ENCODE measurements around the gene MACROD2.
"Not testable (repeated sequence)": the region's sequence is repeated elsewhere in the genome, so short reads cannot be mapped to it uniquely, and the experiment has no call there.

MACROD2 gene

GRCh38 chr20:14981486-14981885 is 986.2 kb downstream of the MACROD2 start:
- DNase-seq, result not testable (repeated sequence)

- DNase-seq, result not testable (repeated sequence)
These were observed 987.0 kb downstream of the MACROD2 start for GRCh38 chr20:14982324-14982723.

GRCh38 chr20:14984305-14984704 is 989.0 kb downstream of the MACROD2 start:
- no peak for DNase-seq

GRCh38 chr20:14984768-14985622 is 989.7 kb downstream of the MACROD2 start:
- no peak for DNase-seq

- DNase-seq, result no peak
These were observed 990.8 kb downstream of the MACROD2 start for GRCh38 chr20:14986026-14986655.

- DNase-seq, result no peak
These were observed 991.3 kb downstream of the MACROD2 start for GRCh38 chr20:14986656-14987055.

GRCh38 chr20:14989535-14990290 is 994.4 kb downstream of the MACROD2 start:
- no peak for DNase-seq

GRCh38 chr20:14991023-14991422 is 995.7 kb downstream of the MACROD2 start:
- no peak for DNase-seq

- DNase-seq, result no peak
These were observed 996.8 kb downstream of the MACROD2 start for GRCh38 chr20:14992153-14992552.

- DNase-seq, result no peak
These were observed 997.6 kb downstream of the MACROD2 start for GRCh38 chr20:14992961-14993360.

GRCh38 chr20:14996883-14997672 is 1001.8 kb downstream of the MACROD2 start:
- DNase-seq, result no peak

- DNase-seq, result no peak
These were observed 1002.5 kb downstream of the MACROD2 start for GRCh38 chr20:14997791-14998190.

- DNase-seq, result no peak
These were observed 1010.1 kb downstream of the MACROD2 start for GRCh38 chr20:15005300-15005986.

GRCh38 chr20:15011631-15012030 is 1016.3 kb downstream of the MACROD2 start:
- no peak for DNase-seq

GRCh38 chr20:15012566-15012965 is 1017.2 kb downstream of the MACROD2 start:
- DNase-seq, result no peak

- not testable (repeated sequence) for DNase-seq
These were observed 1021.6 kb downstream of the MACROD2 start for GRCh38 chr20:15016875-15017274.

- DNase-seq, result no peak
These were observed 1023.6 kb downstream of the MACROD2 start for GRCh38 chr20:15018966-15019365.

GRCh38 chr20:15020845-15021244 is 1025.5 kb downstream of the MACROD2 start:
- no peak for DNase-seq

- DNase-seq, result no peak
These were observed 1027.6 kb downstream of the MACROD2 start for GRCh38 chr20:15022921-15023320.

GRCh38 chr20:15026759-15027158 is 1031.4 kb downstream of the MACROD2 start:
- DNase-seq, result no peak

- no peak for DNase-seq
These were observed 1035.5 kb downstream of the MACROD2 start for GRCh38 chr20:15030826-15031225.
